Activated effector memory CD4-positive, alpha-beta T cell treated with anti-CD3 and anti-CD28 coated beads, Interleukin-2, amount 50 U/mL, for 16 hours (primary cell): ENCODE data around the gene ECI1.

ENCODE experiments used
- DNase-seq: peaks from one replicate; pipeline ENCODE4 v3.0.0-alpha.2; 2020

ECI1 gene

GRCh38 chr16:2191446-2191706 is 60.0 kb downstream of the ECI1 start:
- no peak for DNase-seq

- no peak for DNase-seq
Observed at GRCh38 chr16:2190659-2191445, 60.5 kb downstream of the ECI1 start.

- no peak for DNase-seq
Observed at GRCh38 chr16:2190002-2190658, 61.3 kb downstream of the ECI1 start.
